Subcutaneous abdominal adipose tissue (tissue), 5 donors: ENCODE measurements around the gene FIBIN.

Experiments used
- H3K27ac ChIP-seq: one replicate; pipeline ENCODE4 v1.7.0; 2013; ENCODE audit warnings: low read depth, mild to moderate bottlenecking, inconsistent platforms, low read length, moderate library complexity
- H3K27me3 ChIP-seq, 5 donors: one replicate each; pipeline ENCODE4 v1.7.0; 2013; ENCODE audit warnings: low read length in 5 of 5, inconsistent platforms in 1 of 5; ENCODE audit not compliant: control insufficient read depth in 5 of 5, insufficient read depth in 4 of 5
- H3K36me3 ChIP-seq, 5 donors: one replicate each; pipeline ENCODE4 v1.7.0; 2013; ENCODE audit warnings: low read length in 5 of 5; ENCODE audit not compliant: control insufficient read depth in 5 of 5, insufficient read depth in 5 of 5
- H3K4me1 ChIP-seq, 5 donors: one replicate each; pipeline ENCODE4 v1.7.0; 2013; ENCODE audit warnings: low read length in 5 of 5, mild to moderate bottlenecking in 3 of 5, moderate library complexity in 1 of 5; ENCODE audit not compliant: control insufficient read depth in 5 of 5, insufficient read depth in 5 of 5
- H3K4me3 ChIP-seq, 5 donors: one replicate each; pipeline ENCODE4 v1.7.0; 2013; ENCODE audit warnings: low read length in 5 of 5, low read depth in 1 of 5
- H3K9ac ChIP-seq, 5 donors: one replicate each; pipeline ENCODE4 v1.7.0; 2013; ENCODE audit warnings: low read length in 5 of 5, mild to moderate bottlenecking in 4 of 5, moderate library complexity in 3 of 5
- H3K9me3 ChIP-seq, 5 donors: one replicate each; pipeline ENCODE4 v1.7.0; 2013; ENCODE audit warnings: low read length in 5 of 5; ENCODE audit not compliant: control insufficient read depth in 5 of 5
- donor health status: healthy.
- donor health status: healthy.
- donor health status: healthy.
- donor health status: healthy.
- donor health status: healthy.

Gene FIBIN

DNA sequence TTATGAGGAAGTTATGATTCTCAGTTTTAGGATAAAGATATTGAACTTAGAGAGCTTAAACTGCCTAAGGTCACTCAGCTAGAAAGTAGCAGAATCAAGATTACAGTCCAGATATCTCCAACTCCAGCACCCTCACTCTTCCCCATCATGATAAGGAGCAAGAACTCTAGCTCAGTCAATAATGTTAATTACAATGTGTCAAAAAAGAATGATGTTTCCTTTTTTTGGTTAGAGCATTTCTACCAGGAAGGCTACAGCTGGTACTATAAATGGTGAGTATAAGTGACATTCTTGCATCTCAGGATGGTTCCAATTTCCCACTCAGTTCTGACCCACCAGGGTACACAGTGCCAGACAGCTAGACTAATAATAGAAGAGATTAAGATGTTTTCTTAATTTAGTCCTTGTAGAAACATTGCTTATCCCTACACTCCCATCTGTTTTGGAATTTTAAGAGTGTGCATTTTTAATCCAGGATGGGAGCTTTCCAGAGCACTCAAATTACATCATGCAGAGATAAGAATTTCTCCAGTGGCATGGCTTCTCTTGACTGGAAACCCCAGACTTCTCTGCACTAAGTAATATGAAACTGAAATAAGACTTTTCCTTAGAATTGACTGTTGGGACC is 25.1 kb downstream of the FIBIN start:
- Histone ChIP-seq H3K9ac (no peak overlapping the region), H3K36me3 (no peaks in the 10 kb centered on the region), H3K9me3 (peaks cover 0 to 2% (median 0%) of the 10 kb centered on the region in 5 donors), H3K4me1 (peaks cover 0 to 3% (median 0%) of the 10 kb centered on the region in 5 donors), H3K27ac (no peak overlapping the region), H3K4me3 (no peak overlapping the region), H3K27me3 (no peaks in the 10 kb centered on the region)

DNA sequence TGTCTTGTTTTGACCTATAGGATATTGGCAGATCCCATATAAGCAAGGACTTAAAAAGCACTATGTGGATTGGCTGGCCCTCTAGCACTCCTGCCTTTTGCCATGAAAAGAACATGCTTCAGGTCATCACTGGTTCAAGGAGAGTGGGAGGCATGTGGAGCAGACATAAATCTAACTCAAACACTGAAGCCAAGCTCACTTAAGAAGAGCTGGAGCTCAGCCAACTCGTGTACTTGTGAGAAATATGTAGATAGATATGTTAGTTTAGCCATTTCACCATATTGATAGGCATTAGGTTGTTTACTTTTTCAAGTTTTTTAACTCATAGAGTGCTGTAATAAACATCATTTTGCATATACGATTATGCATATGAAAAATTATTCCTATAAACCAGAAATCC is 26.8 kb downstream of the FIBIN start:
- no peak overlapping the region for H3K4me3 ChIP-seq
- H3K27ac ChIP-seq: no peak overlapping the region
- peaks cover 0 to 2% (median 0%) of the 10 kb centered on the region in 5 donors for H3K9me3 ChIP-seq
- H3K27me3 ChIP-seq: no peaks in the 10 kb centered on the region
- H3K9ac ChIP-seq: no peak overlapping the region
- H3K4me1 ChIP-seq: no peaks in the 10 kb centered on the region
- no peaks in the 10 kb centered on the region for H3K36me3 ChIP-seq

DNA sequence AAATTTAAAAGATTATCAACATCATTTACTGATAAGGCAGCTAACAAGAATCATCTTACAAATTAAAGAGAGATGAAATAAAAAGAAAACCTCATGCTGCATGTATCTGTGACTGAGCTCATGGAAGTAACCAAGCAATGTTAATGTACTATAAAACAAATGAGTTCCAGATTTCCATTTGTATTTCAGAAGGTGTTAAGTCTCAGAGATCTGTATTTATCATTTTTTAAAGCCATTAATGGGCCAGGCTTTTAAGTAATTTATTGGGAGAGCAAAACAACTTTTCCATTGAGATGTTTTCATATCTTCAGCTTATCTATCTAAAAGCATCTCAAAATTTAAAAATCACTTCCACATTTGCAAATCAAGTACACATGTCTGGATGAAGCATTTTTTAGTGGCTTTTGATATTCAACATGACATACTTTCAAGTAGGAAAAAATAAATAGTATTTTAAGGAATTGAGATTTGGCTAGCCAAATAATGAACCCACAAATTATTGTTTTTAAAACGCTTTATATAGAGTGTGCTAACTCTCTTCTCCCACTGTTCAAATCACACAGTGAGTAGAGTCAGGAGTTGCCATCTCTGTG is 28.8 kb downstream of the FIBIN start:
- Histone ChIP-seq H3K36me3 (no peaks in the 10 kb centered on the region), H3K27ac (no peak overlapping the region), H3K4me1 (no peaks in the 10 kb centered on the region), H3K9ac (no peak overlapping the region), H3K4me3 (no peak overlapping the region), H3K9me3 (no peaks in the 10 kb centered on the region), H3K27me3 (no peaks in the 10 kb centered on the region)

DNA sequence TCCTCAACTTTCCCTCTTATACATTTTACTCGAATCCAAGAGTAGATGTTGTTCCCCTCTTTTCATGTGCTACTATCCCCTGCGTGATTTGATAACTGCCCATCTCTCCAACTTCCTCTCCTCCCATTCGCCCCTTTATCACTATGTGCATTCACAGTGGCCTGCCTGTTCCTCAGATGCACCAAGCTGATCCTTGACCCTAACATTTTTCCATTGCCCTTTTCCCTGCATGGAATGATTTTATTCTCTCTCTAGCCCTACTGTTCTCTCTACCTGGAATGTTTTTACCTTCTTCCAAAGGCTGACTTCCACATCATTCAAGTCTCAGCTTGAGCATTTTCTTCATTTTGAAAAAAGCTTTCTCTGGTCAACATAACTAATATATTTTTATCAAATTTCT is 31.0 kb downstream of the FIBIN start:
- Histone ChIP-seq H3K27ac (no peak overlapping the region), H3K4me3 (no peak overlapping the region), H3K36me3 (no peaks in the 10 kb centered on the region), H3K27me3 (no peaks in the 10 kb centered on the region), H3K9me3 (no peaks in the 10 kb centered on the region), H3K9ac (no peak overlapping the region), H3K4me1 (peaks cover 0 to 9% (median 5%) of the 10 kb centered on the region in 5 donors)

DNA sequence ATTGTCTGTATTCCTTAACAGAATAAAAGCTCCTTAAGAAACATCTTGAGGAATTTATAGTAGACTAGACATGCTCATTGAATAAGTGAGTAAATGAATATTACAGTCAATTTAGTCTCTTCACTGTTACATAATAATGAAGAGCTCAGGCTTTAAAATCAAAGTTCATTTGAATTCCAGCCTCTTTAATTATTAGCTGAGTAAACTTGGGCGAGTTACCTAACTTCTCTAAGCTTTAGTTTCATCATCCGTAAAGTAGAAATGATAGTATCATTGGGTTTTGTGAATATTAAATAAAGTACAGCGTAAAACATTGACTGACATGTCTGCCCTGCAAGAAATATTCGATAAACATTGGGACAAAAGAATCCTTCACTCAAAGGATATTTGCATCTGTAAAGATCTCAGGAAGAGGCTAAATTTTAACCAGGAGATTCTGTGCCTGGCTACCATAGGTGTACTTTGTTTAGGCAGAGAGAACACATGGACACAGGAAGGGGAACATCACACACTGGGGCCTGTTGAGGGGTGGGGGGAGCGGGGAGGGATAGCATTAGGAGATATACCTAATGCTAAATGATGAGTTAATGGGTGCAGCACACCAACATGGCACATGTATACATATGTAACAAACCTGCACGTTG is 31.5 kb downstream of the FIBIN start:
- Histone ChIP-seq H3K4me3 (no peak overlapping the region), H3K9me3 (no peaks in the 10 kb centered on the region), H3K27me3 (no peaks in the 10 kb centered on the region), H3K27ac (no peak overlapping the region), H3K9ac (no peak overlapping the region), H3K36me3 (no peaks in the 10 kb centered on the region), H3K4me1 (peaks cover 0 to 9% (median 5%) of the 10 kb centered on the region in 5 donors)

DNA sequence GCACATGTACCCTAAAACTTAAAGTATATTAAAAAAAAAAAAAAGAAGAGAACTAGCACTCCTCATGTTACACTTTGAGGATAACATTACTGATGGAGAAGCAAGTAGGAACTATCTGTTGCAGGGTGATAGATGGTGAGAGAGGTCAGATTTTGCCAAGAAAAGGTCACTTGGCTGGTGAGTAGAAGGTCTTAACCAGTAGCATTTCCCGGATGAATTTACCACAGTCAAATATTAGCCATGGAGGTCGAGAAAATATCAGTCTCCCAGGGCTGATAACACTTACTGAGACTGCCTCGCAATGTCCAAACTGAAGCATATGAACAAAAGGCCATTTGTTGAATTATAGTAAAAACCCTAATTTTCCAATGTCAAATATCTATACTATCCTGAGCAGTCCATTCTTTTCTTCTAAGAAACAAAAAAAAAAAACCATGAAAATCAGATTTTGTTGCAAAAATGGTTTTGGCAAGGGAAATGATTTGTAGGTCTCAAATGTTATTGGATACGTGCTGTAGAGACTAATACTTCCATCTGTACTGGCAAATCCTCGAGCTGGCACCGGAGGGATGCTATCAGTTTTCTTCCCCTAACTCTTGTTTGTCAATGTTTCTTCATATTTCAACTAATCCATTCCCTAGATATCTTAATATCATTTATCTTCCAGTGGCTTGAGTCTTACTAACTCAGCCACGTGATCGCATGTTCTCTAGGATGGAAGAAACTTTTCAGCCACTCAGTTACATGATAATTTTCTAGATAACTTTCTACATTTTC is 32.2 kb downstream of the FIBIN start:
- Histone ChIP-seq H3K4me3 (no peak overlapping the region), H3K9ac (no peak overlapping the region), H3K4me1 (peaks cover 0 to 9% (median 5%) of the 10 kb centered on the region in 5 donors), H3K9me3 (no peaks in the 10 kb centered on the region), H3K27ac (no peak overlapping the region), H3K36me3 (no peaks in the 10 kb centered on the region), H3K27me3 (no peaks in the 10 kb centered on the region)

DNA sequence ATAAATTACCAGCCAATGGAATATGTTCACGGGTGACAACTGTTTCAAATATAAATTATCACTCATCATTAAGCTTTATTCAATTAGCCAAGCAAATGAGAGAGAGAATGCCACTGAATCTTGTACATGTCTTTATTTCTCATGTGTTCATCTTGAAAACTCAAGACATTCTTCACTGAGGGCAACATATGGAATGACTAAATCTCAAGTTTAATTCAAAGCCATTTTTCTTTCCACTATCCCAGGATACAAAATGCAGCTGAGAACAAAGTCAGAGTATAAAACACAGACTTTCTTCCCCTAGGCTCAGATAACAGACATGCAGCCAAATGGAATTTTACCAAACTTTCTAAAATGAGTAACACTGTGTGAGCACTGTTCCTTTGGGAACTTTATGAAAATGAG is 34.7 kb downstream of the FIBIN start:
- H3K36me3 ChIP-seq: no peaks in the 10 kb centered on the region

DNA sequence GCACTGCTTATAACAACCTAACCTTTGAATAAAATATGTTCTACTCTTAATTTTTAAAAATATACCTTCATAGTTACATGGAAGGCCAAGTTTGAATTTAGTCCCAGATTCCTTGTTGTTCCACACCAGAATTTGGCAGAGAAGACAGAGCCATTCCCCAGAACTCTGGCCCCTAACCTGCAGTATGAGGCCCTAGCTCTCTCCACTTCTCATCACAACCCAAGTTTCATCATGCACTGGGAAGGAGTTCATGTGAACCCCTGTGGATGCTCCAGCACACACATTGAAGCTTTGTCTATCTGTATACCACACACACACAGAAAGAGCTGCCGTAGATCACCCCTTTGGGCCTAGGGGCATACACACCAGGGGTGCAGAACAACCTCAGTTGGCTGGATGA is 36.1 kb downstream of the FIBIN start:
- no peak overlapping the region for H3K27ac ChIP-seq

More for the DNA sequence above, 34.7 kb downstream of the FIBIN start:
- Histone ChIP-seq H3K27me3 (no peaks in the 10 kb centered on the region), H3K4me3 (no peak overlapping the region), H3K4me1 (peaks cover 0 to 9% (median 5%) of the 10 kb centered on the region in 5 donors), H3K27ac (no peak overlapping the region), H3K9me3 (no peaks in the 10 kb centered on the region), H3K9ac (no peak overlapping the region)

DNA sequence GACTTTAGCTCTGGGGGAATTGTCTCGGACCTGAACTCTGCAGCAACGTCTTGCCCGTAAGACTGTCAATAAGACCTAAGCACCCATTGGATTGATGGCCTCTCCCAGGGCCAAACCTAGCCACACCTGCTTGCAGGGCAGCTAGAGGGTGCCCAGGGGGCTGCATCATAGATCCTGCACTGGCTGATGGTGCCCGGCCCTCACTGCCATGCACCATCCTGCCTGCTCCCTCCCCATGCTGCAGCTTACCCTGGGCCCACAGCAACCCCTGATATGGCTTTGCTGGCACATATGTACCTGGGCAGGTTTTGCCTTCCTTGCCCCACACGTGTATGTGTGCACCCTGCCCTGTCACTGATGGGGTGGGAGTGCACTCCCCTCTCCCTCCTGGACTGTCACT is 37.8 kb downstream of the FIBIN start:
- H3K4me3 ChIP-seq: no peak overlapping the region
- H3K4me1 ChIP-seq: peaks cover 0 to 9% (median 5%) of the 10 kb centered on the region in 5 donors
- H3K27ac ChIP-seq: no peak overlapping the region
- no peaks in the 10 kb centered on the region for H3K36me3 ChIP-seq
- peaks cover 0 to 10% (median 3%) of the 10 kb centered on the region in 5 donors for H3K9me3 ChIP-seq
- no peaks in the 10 kb centered on the region for H3K27me3 ChIP-seq
- no peak overlapping the region for H3K9ac ChIP-seq

More for the DNA sequence above, 36.1 kb downstream of the FIBIN start:
- no peaks in the 10 kb centered on the region for H3K36me3 ChIP-seq
- H3K4me3 ChIP-seq: no peak overlapping the region
- H3K9ac ChIP-seq: no peak overlapping the region
- peaks cover 0 to 9% (median 5%) of the 10 kb centered on the region in 5 donors for H3K4me1 ChIP-seq
- no peaks in the 10 kb centered on the region for H3K27me3 ChIP-seq
- H3K9me3 ChIP-seq: peaks cover 0 to 3% (median 0%) of the 10 kb centered on the region in 5 donors

DNA sequence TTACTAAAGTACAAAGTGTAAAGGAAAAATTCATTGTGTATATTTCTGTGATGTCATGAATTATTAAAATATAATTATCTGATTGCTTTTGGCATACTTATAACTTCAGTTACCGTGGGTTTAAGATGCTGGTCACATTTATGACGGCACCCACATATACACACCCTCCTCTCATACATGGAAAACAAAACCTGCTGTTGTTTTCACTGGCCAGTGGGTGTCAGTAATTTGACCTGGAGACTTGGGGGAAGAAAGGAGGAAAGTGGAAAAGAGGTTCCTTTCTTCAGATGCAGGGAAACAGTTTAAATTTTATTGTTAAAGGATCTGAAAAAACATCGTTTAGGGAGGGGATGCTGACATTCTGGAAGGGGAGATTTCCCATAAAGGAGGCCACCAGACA is 46.0 kb downstream of the FIBIN start:
- no peak overlapping the region for H3K27ac ChIP-seq

More for the DNA sequence above, 46.0 kb downstream of the FIBIN start:
- Histone ChIP-seq H3K9me3 (peaks cover 0 to 10% (median 3%) of the 10 kb centered on the region in 5 donors), H3K9ac (no peak overlapping the region), H3K36me3 (no peaks in the 10 kb centered on the region), H3K4me1 (no peaks in the 10 kb centered on the region), H3K4me3 (no peak overlapping the region), H3K27me3 (no peaks in the 10 kb centered on the region)
